ENCODE measurements around the gene DHRSX.
A peak's percentile ranks its signal among the peaks of the same experiment; 100 is the strongest.
"Not testable (repeated sequence)": the region's sequence is repeated elsewhere in the genome, so short reads cannot be mapped to it uniquely, and the experiment has no call there.

Gene DHRSX

DNA sequence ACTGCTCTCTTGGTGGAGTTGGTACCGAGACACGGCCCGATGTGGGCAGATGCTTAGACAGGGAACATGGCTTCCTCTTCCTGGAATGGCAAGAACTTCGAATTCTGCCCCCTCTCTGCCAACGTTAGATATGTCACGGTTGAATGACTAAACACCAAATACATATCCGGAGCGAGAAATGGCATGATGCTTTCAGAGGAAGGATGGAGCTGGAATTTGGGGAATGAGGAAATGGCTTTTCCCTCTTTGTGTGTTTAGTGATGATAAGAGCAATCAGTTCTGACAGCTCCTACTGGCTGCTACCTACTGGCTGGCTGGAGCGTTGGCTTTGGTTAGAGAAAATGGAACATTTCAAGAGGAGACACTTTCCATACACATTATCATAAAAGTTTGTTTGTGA is 140.0 kb downstream of the DHRSX start:
- Mint-ChIP-seq H3K36me3 (ENCODE audit: low read depth) (peaks cover 25% of the 10 kb centered on the region), H3K27me3 (no peaks in the 10 kb centered on the region), H3K27ac (no peak overlapping the region), H3K4me3 (no peak overlapping the region), H3K4me1 (peaks cover 1% of the 10 kb centered on the region), H3K9me3 (peaks cover 23% of the 10 kb centered on the region)
- DNase-seq: no peak
- ATAC-seq: no peak

DNA sequence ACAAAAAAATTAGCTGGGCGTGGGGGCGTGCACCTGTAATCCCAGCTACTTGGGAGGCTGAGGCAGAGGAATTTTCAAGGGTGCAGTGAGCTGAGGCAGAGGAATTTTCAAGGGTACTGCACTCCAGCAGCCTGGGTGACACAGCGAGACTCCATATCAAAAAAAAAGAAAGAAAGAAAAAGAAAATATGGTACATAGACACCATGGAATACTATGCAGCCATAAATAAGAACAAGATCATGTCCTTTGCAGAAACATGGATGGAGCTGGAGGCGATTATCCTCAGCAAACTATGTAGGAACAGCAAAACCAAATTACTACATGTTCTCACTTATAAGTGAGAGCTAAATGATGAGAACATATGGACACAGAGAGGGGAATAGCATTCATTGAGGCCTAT is 141.3 kb downstream of the DHRSX start:
- not testable (repeated sequence) for H3K4me3 Mint-ChIP-seq, H3K27ac Mint-ChIP-seq, H3K4me1 Mint-ChIP-seq, ATAC-seq, H3K27me3 Mint-ChIP-seq, DNase-seq
- peaks cover 23% of the 10 kb centered on the region for H3K9me3 Mint-ChIP-seq
- peaks cover 28% of the 10 kb centered on the region for H3K36me3 Mint-ChIP-seq (ENCODE audit: low read depth)

DNA sequence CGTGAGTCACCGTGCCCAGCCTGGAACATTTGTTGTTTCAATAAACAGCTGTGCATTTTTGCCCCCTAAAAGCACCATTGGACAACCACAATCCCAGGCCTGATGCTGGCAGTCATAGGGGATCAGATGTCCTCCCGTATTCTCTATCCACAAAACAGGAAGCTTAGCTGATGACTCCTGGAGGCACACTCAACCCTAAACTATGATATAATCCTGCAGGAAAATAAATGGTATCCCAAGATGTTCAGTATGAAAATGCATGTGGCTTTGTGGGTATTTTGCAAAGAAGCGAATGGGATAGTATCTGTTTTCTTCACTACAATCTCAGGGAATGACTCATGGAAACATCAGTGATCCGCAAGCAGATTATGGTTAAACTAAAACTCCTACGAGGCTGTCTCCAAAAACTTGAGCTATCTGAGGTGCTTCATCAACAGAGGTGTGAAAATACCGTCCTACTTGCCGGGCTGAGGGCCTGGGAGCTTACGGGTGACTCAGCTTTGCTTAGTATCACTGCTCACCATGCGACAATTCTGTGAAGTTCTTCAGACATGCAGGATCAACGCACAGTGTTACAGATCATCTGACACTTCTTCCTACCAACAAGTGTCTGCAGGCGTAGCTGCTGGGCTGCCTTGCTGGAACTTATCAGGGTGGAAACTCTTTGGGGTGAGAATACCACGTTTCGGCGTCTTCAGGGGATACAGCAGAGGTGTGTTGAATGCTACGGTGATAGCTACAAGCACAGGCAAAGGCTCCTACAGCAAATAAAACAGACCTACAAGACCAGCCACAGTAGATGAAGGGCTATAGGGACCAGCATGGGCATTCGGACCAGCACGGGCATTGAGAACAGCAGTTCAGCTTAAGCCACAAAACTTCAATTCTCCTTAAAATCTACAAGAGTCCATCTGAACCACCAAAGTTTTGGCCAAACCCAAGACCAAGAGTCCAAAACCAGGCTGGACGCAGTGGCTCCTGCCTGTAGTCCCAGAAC is 148.5 kb downstream of the DHRSX start:
- ATAC-seq (peak; percentile 49), DNase-seq (no peak)
- Mint-ChIP-seq H3K9me3 (peaks cover 14% of the 10 kb centered on the region), H3K4me1 (peaks cover under 1% of the 10 kb centered on the region), H3K36me3 (ENCODE audit: low read depth) (peaks cover 33% of the 10 kb centered on the region), H3K27ac (no peak overlapping the region), H3K4me3 (no peak overlapping the region), H3K27me3 (no peaks in the 10 kb centered on the region)

DNA sequence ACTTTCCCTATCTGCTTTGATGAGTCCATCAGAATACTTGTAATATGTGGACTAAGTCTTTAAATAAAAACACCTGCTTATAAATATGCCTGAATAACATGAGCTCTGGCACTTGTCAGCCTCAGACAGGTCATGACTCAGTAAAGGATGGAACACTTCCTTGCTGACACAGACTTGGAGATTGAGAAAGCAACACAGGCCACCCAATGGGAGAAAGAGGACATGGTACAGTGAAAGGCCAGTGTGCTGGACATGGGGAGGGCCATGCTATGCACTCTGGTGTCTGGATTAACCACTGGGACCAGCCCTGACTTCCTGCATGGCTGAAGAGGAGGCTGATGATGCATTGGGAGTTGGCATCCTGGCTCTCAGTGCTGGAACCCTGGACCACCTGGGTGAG is 149.5 kb downstream of the DHRSX start:
- Mint-ChIP-seq H3K27ac (no peak overlapping the region), H3K4me3 (no peak overlapping the region), H3K9me3 (peaks cover 14% of the 10 kb centered on the region), H3K27me3 (no peaks in the 10 kb centered on the region), H3K4me1 (no peaks in the 10 kb centered on the region), H3K36me3 (ENCODE audit: low read depth) (peaks cover 38% of the 10 kb centered on the region)
- DNase-seq: no peak
- no peak for ATAC-seq

DNA sequence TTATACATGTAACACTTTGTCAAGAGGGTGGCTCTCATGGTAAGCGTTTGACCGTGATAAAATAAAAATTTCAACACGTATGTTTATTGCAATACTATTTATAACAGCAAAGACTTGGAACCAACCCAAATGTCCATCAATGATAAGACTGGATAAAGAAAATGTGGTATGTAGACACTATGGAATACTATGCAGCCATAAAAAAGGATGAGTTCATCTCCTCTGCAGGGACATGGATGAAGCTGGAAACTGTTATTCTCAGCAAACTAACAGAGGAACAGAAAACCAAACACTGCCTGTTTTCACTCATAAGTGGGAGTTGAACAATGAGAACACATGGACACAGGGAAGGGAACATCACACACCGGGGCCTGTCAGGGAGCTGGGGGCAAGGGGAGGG is 150.1 kb downstream of the DHRSX start:
- H3K27ac Mint-ChIP-seq, DNase-seq, H3K4me3 Mint-ChIP-seq, ATAC-seq, H3K27me3 Mint-ChIP-seq, H3K4me1 Mint-ChIP-seq: not testable (repeated sequence)
- H3K9me3 Mint-ChIP-seq: peaks cover 20% of the 10 kb centered on the region
- peaks cover 42% of the 10 kb centered on the region for H3K36me3 Mint-ChIP-seq (ENCODE audit: low read depth)

DNA sequence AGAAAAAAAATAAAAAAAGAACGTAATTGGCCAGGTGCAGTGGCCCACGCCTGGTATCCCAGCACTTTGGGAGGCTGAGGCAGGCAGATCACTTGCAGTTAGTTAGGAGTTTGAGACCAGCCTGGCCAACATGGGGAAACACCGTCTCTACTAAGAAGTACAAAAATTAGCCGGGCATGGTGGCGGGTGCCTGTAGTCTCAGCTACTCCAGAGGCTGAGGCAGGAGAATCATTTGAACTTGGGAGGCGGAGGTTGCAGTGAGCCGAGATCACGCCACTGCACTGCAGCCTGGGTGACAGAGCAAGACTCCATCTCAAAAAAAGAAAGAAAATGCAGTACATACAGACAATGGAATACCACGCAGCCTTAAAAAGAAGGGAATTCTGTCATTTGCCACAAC is 150.7 kb downstream of the DHRSX start:
- not testable (repeated sequence) for DNase-seq, H3K27ac Mint-ChIP-seq, H3K4me1 Mint-ChIP-seq, ATAC-seq, H3K27me3 Mint-ChIP-seq, H3K4me3 Mint-ChIP-seq
- Mint-ChIP-seq H3K9me3 (peaks cover 21% of the 10 kb centered on the region), H3K36me3 (ENCODE audit: low read depth) (peaks cover 48% of the 10 kb centered on the region)

DNA sequence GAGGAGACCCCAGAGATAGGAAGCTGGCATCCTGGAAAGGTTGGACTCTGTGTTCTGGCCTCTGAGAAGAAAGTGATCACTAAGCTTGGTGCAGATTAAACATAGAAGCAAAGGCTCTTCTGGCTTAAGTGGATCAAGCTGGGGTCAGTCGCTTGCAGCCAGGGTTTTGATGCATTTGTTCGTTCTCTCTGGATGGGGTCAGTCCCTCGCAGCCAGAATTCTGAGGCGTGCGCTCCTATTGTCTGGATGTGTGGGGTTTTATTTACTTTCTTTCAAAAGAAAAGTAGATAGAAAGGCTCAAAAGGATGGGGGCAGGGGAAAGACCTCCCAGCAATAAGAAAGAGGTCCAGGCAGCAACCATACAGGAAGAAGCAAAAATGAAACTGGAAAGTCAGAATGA is 152.6 kb downstream of the DHRSX start:
- Mint-ChIP-seq H3K4me1 (no peaks in the 10 kb centered on the region), H3K9me3 (peaks cover 16% of the 10 kb centered on the region), H3K27me3 (no peaks in the 10 kb centered on the region), H3K4me3 (no peak overlapping the region), H3K36me3 (ENCODE audit: low read depth) (peaks cover 52% of the 10 kb centered on the region), H3K27ac (no peak overlapping the region)
- ATAC-seq: no peak
- no peak for DNase-seq

DNA sequence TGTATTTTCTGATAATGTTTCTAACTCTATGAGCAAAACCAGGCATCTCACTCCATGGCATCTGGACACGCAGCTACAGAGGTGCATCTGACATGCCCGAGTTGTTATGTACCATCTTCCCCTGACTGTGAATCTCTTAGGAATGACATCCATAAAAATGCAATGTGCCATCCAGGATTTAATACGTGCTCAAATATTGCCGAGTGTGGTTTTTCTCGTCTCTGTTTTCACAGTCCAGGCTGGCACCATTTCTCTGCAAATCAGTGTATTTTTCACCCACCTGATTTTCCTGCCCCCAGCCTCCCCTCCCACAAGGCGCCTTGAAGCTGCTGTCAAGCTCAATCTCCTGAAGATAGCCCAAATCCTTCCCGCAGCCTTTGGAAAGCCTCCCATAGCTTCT is 154.6 kb downstream of the DHRSX start:
- Mint-ChIP-seq H3K27me3 (no peaks in the 10 kb centered on the region), H3K9me3 (peaks cover 16% of the 10 kb centered on the region), H3K4me3 (no peak overlapping the region), H3K27ac (no peak overlapping the region), H3K36me3 (ENCODE audit: low read depth) (peaks cover 67% of the 10 kb centered on the region), H3K4me1 (no peaks in the 10 kb centered on the region)
- ATAC-seq (no peak), DNase-seq (no peak)

DNA sequence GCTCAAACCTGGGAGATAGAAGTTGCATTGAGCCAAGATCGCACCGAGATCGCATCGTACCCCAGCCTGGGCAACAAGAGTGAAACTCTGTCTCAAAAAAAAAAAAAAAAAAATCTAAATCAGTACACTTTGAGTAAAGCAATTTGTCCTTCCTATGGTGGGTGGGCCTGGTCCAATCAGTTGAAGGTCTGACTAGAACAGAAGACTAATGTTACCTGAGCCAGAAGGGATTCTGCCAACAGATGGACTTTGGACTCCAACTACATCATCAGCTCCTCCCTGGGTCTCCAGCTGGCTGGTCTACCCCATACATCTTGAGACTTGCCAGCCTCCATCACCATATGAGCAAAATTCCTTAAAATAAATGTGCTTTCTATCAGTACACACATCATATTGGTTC is 155.2 kb downstream of the DHRSX start:
- Mint-ChIP-seq H3K4me1 (no peaks in the 10 kb centered on the region), H3K27ac (no peak overlapping the region), H3K9me3 (peaks cover 12% of the 10 kb centered on the region), H3K4me3 (no peak overlapping the region), H3K36me3 (ENCODE audit: low read depth) (peaks cover 67% of the 10 kb centered on the region), H3K27me3 (no peaks in the 10 kb centered on the region)
- DNase-seq (no peak), ATAC-seq (no peak)

DNA sequence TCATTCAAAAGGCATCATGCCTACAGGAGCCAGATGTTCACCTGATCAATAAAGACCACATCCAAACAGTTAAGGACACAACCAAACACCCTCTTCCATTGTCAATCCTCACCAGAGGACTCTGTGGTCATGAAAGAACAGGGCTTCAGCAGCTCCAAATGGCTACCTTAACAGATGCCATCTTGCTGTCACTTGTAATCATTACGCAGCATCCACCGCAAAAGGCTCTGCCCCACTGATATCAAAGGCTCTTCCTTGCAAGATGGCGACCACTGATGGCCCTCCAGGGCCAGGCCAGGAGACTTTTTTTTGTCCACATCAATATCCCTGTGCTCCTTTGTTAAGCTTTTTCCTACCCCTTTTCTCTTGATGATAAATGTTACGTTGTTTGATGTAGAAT is 157.4 kb downstream of the DHRSX start:
- no peaks in the 10 kb centered on the region for H3K4me1 Mint-ChIP-seq

DNA sequence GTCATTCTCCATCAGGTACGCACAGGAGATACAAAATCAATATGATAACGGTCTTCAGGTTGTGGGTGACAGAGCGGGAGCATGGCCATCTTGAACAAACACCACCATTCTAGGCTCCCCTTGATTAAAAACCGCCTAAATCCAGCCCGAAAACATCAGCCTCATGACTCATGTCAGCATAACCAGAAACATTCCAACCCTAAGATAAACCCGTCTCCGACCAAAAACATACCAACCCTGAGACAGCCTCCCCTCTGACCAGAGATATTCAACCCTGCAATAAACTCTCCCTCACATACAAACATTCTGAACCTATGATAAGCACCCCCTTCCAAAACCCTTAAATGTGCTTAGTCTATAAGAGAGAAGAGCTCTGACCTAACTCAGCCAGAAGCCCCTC is 157.9 kb downstream of the DHRSX start:
- ATAC-seq (no peak), DNase-seq (no peak)
- peaks cover 77% of the 10 kb centered on the region for H3K36me3 Mint-ChIP-seq (ENCODE audit: low read depth)
- no peak overlapping the region for H3K4me3 Mint-ChIP-seq
- no peak overlapping the region for H3K27ac Mint-ChIP-seq
- H3K9me3 Mint-ChIP-seq: peaks cover 21% of the 10 kb centered on the region
- H3K27me3 Mint-ChIP-seq: no peaks in the 10 kb centered on the region
- no peaks in the 10 kb centered on the region for H3K4me1 Mint-ChIP-seq

More for the DNA sequence above, 157.4 kb downstream of the DHRSX start:
- Mint-ChIP-seq H3K4me3 (no peak overlapping the region), H3K36me3 (ENCODE audit: low read depth) (peaks cover 82% of the 10 kb centered on the region), H3K27me3 (no peaks in the 10 kb centered on the region), H3K27ac (no peak overlapping the region), H3K9me3 (peaks cover 21% of the 10 kb centered on the region)
- DNase-seq (no peak), ATAC-seq (no peak)

DNA sequence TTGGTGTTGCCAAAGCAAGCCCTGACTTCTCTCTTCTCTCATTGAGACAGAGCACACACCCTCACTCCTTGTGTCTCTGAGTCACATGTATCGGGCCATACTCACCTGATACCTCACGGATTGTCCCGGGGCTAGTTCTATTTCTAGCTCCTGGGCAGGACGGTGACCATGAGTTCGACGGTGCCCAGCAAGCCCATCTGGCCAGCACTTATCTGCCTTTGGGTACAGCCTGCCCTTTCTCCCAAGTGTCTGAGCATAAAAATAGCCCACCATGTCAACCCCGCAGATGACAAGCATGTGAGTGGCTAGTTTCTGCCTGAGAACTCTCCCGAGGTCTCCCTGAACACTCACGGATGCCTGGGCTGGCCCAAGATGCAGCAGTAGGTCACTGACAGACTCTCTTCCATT is 158.5 kb downstream of the DHRSX start:
- no peak for DNase-seq
- peaks cover 21% of the 10 kb centered on the region for H3K9me3 Mint-ChIP-seq
- H3K4me3 Mint-ChIP-seq: no peak overlapping the region
- H3K4me1 Mint-ChIP-seq: peaks cover 2% of the 10 kb centered on the region
- H3K36me3 Mint-ChIP-seq (ENCODE audit: low read depth): peaks cover 81% of the 10 kb centered on the region
- H3K27ac Mint-ChIP-seq: no peak overlapping the region
- ATAC-seq: no peak
- no peaks in the 10 kb centered on the region for H3K27me3 Mint-ChIP-seq

DNA sequence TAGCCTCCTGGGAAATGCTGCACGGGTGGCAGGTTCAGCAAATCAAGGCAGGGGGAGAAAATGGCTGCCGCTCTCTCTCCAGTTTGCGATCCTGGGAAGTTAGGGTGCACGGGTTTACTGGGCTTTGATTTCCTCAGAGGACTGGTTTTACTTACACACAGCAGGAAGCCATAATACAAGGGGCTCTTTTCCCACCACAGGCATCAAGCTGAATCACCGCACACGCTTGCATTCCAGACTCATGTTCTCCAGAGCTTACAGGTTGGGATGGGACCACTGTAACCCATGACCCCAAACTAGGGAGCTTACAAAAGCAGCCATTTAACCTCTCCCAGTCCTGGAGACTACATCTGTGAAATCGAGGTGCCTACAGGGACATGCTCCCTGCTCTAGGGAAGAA is 159.8 kb downstream of the DHRSX start:
- H3K27ac Mint-ChIP-seq: no peak overlapping the region
- H3K9me3 Mint-ChIP-seq: peaks cover 18% of the 10 kb centered on the region
- no peak for DNase-seq
- peaks cover 70% of the 10 kb centered on the region for H3K36me3 Mint-ChIP-seq (ENCODE audit: low read depth)
- H3K4me3 Mint-ChIP-seq: no peak overlapping the region
- no peaks in the 10 kb centered on the region for H3K27me3 Mint-ChIP-seq
- peaks cover 3% of the 10 kb centered on the region for H3K4me1 Mint-ChIP-seq
- no peak for ATAC-seq

DNA sequence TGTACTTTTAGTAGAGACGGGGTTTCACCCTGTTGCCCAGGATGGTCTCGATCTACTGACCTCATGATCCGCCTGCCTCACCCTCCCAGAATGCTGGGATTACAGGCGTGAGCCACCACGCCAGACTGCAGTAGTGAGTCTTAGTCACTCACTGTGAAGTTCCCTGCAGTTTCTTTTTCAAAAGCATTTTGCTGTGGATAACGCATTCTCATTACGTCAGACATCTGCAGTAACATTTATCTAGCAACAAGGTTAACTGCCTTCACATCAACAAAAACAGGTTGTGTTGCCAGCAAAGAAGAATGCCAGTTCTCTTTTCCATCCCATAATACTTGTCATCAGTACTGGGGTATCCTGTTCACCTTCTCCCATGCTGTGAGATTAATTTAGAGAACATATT is 164.6 kb downstream of the DHRSX start:
- DNase-seq: no peak
- peaks cover 3% of the 10 kb centered on the region for H3K4me1 Mint-ChIP-seq
- ATAC-seq: no peak
- H3K9me3 Mint-ChIP-seq: peaks cover 14% of the 10 kb centered on the region
- no peak overlapping the region for H3K4me3 Mint-ChIP-seq
- H3K36me3 Mint-ChIP-seq (ENCODE audit: low read depth): peaks cover 33% of the 10 kb centered on the region
- no peak overlapping the region for H3K27ac Mint-ChIP-seq
- H3K27me3 Mint-ChIP-seq: no peaks in the 10 kb centered on the region

DNA sequence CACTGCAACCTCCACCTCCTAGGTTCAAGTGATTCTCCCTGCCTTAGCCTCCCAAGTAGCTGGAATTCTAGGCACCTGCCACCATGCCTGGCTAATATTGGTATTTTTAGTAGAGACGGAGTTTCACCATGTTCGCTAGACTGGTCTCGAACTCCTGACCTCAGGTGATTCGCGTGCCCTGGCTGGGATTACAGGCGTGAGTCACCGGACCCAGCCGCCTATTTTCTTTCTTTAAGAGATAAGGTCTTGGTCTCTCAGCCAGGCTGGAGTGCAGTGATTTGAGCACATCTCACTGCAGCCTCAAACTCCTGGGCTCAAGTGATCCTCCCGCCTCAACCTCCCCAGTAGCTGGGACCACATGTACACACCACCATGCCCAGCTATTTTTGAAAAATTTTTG is 166.5 kb downstream of the DHRSX start:
- no peaks in the 10 kb centered on the region for H3K27me3 Mint-ChIP-seq
- no peak overlapping the region for H3K27ac Mint-ChIP-seq
- DNase-seq (no peak), ATAC-seq (no peak)
- H3K4me1 Mint-ChIP-seq: peaks cover 3% of the 10 kb centered on the region
- no peak overlapping the region for H3K4me3 Mint-ChIP-seq
- peaks cover 15% of the 10 kb centered on the region for H3K36me3 Mint-ChIP-seq (ENCODE audit: low read depth)
- H3K9me3 Mint-ChIP-seq: peaks cover 4% of the 10 kb centered on the region

Data from activated naive CD8-positive, alpha-beta T cell treated with anti-CD3 and anti-CD28 coated beads, Interleukin-2, amount 50 U/mL, for 24 hours (primary cell).